ENCODE results near the gene PLCB1.

PLCB1 gene

GRCh38 chr20:8315639-8316573 is 183.8 kb downstream of the PLCB1 start:
- H3K4me1 ChIP-seq (ENCODE audit: insufficient read depth, low read length), result peaks cover 11% of the 10 kb centered on the region
- H3K36me3 ChIP-seq (ENCODE audit: insufficient read depth, low read length), result no peaks in the 10 kb centered on the region
- no peaks in the 10 kb centered on the region for H3K9me3 ChIP-seq (ENCODE audit: low read length)
- no peak overlapping the region for H3K27ac ChIP-seq (ENCODE audit: low read depth, low read length)
- no peak overlapping the region for H3K4me3 ChIP-seq (ENCODE audit: low read depth in 1 of 2, low read length in 2 of 2)
- H3K9ac ChIP-seq (ENCODE audit: low read length), result no peak overlapping the region
- no peaks in the 10 kb centered on the region for H3K27me3 ChIP-seq (ENCODE audit: control insufficient read depth in 1 of 2, insufficient read depth in 2 of 2, low read length in 2 of 2)

- H3K9ac ChIP-seq (ENCODE audit: low read length), result no peak overlapping the region
Measured at GRCh38 chr20:8317448-8317847, 185.4 kb downstream of the PLCB1 start.

GRCh38 chr20:8318965-8319625 is 187.0 kb downstream of the PLCB1 start:
- Histone ChIP-seq H3K27ac (ENCODE audit: low read depth, low read length) (no peak overlapping the region), H3K9ac (ENCODE audit: low read length) (no peak overlapping the region), H3K27me3 (ENCODE audit: control insufficient read depth in 1 of 2, insufficient read depth in 2 of 2, low read length in 2 of 2) (no peaks in the 10 kb centered on the region), H3K4me3 (ENCODE audit: low read depth in 1 of 2, low read length in 2 of 2) (no peak overlapping the region), H3K9me3 (ENCODE audit: low read length) (no peaks in the 10 kb centered on the region), H3K36me3 (ENCODE audit: insufficient read depth, low read length) (no peaks in the 10 kb centered on the region), H3K4me1 (ENCODE audit: insufficient read depth, low read length) (peaks cover 11% of the 10 kb centered on the region)

More at GRCh38 chr20:8317448-8317847, 185.4 kb downstream of the PLCB1 start:
- Histone ChIP-seq H3K27ac (ENCODE audit: low read depth, low read length) (no peak overlapping the region), H3K4me3 (ENCODE audit: low read depth in 1 of 2, low read length in 2 of 2) (no peak overlapping the region), H3K36me3 (ENCODE audit: insufficient read depth, low read length) (no peaks in the 10 kb centered on the region), H3K9me3 (ENCODE audit: low read length) (no peaks in the 10 kb centered on the region), H3K4me1 (ENCODE audit: insufficient read depth, low read length) (peaks cover 11% of the 10 kb centered on the region), H3K27me3 (ENCODE audit: control insufficient read depth in 1 of 2, insufficient read depth in 2 of 2, low read length in 2 of 2) (no peaks in the 10 kb centered on the region)

GRCh38 chr20:8320306-8320705 is 188.2 kb downstream of the PLCB1 start:
- no peaks in the 10 kb centered on the region for H3K27me3 ChIP-seq (ENCODE audit: control insufficient read depth in 1 of 2, insufficient read depth in 2 of 2, low read length in 2 of 2)
- no peak overlapping the region for H3K9ac ChIP-seq (ENCODE audit: low read length)
- no peak overlapping the region for H3K27ac ChIP-seq (ENCODE audit: low read depth, low read length)
- no peak overlapping the region for H3K4me3 ChIP-seq (ENCODE audit: low read depth in 1 of 2, low read length in 2 of 2)
- H3K36me3 ChIP-seq (ENCODE audit: insufficient read depth, low read length), result no peaks in the 10 kb centered on the region
- H3K9me3 ChIP-seq (ENCODE audit: low read length), result no peaks in the 10 kb centered on the region
- peaks cover 11% of the 10 kb centered on the region for H3K4me1 ChIP-seq (ENCODE audit: insufficient read depth, low read length)

GRCh38 chr20:8321001-8321400 is 188.9 kb downstream of the PLCB1 start:
- Histone ChIP-seq H3K36me3 (ENCODE audit: insufficient read depth, low read length) (no peaks in the 10 kb centered on the region), H3K4me3 (ENCODE audit: low read depth in 1 of 2, low read length in 2 of 2) (no peak overlapping the region), H3K4me1 (ENCODE audit: insufficient read depth, low read length) (peaks cover 10% of the 10 kb centered on the region), H3K9ac (ENCODE audit: low read length) (no peak overlapping the region), H3K27me3 (ENCODE audit: control insufficient read depth in 1 of 2, insufficient read depth in 2 of 2, low read length in 2 of 2) (no peaks in the 10 kb centered on the region), H3K9me3 (ENCODE audit: low read length) (no peaks in the 10 kb centered on the region), H3K27ac (ENCODE audit: low read depth, low read length) (no peak overlapping the region)

- Histone ChIP-seq H3K9ac (ENCODE audit: low read length) (no peak overlapping the region), H3K27ac (ENCODE audit: low read depth, low read length) (no peak overlapping the region), H3K4me1 (ENCODE audit: insufficient read depth, low read length) (peaks cover 5% of the 10 kb centered on the region), H3K36me3 (ENCODE audit: insufficient read depth, low read length) (no peaks in the 10 kb centered on the region), H3K9me3 (ENCODE audit: low read length) (no peaks in the 10 kb centered on the region), H3K4me3 (ENCODE audit: low read depth in 1 of 2, low read length in 2 of 2) (no peak overlapping the region), H3K27me3 (ENCODE audit: control insufficient read depth in 1 of 2, insufficient read depth in 2 of 2, low read length in 2 of 2) (no peaks in the 10 kb centered on the region)
Measured at GRCh38 chr20:8322662-8323217, 190.7 kb downstream of the PLCB1 start.

- H3K27ac ChIP-seq (ENCODE audit: low read depth, low read length), result no peak overlapping the region
- H3K4me1 ChIP-seq (ENCODE audit: insufficient read depth, low read length), result no peaks in the 10 kb centered on the region
- H3K4me3 ChIP-seq (ENCODE audit: low read depth in 1 of 2, low read length in 2 of 2), result no peak overlapping the region
- no peaks in the 10 kb centered on the region for H3K36me3 ChIP-seq (ENCODE audit: insufficient read depth, low read length)
- no peaks in the 10 kb centered on the region for H3K27me3 ChIP-seq (ENCODE audit: control insufficient read depth in 1 of 2, insufficient read depth in 2 of 2, low read length in 2 of 2)
- H3K9ac ChIP-seq (ENCODE audit: low read length), result no peak overlapping the region
- no peaks in the 10 kb centered on the region for H3K9me3 ChIP-seq (ENCODE audit: low read length)
Measured at GRCh38 chr20:8326191-8326590, 194.1 kb downstream of the PLCB1 start.

GRCh38 chr20:8326899-8327298 is 194.8 kb downstream of the PLCB1 start:
- H3K9ac ChIP-seq (ENCODE audit: low read length), result no peak overlapping the region
- H3K9me3 ChIP-seq (ENCODE audit: low read length), result no peaks in the 10 kb centered on the region
- no peaks in the 10 kb centered on the region for H3K4me1 ChIP-seq (ENCODE audit: insufficient read depth, low read length)
- no peak overlapping the region for H3K27ac ChIP-seq (ENCODE audit: low read depth, low read length)
- no peaks in the 10 kb centered on the region for H3K36me3 ChIP-seq (ENCODE audit: insufficient read depth, low read length)
- no peak overlapping the region for H3K4me3 ChIP-seq (ENCODE audit: low read depth in 1 of 2, low read length in 2 of 2)
- no peaks in the 10 kb centered on the region for H3K27me3 ChIP-seq (ENCODE audit: control insufficient read depth in 1 of 2, insufficient read depth in 2 of 2, low read length in 2 of 2)

GRCh38 chr20:8328189-8328588 is 196.1 kb downstream of the PLCB1 start:
- Histone ChIP-seq H3K4me3 (ENCODE audit: low read depth in 1 of 2, low read length in 2 of 2) (no peak overlapping the region), H3K36me3 (ENCODE audit: insufficient read depth, low read length) (no peaks in the 10 kb centered on the region), H3K27me3 (ENCODE audit: control insufficient read depth in 1 of 2, insufficient read depth in 2 of 2, low read length in 2 of 2) (no peaks in the 10 kb centered on the region), H3K9me3 (ENCODE audit: low read length) (no peaks in the 10 kb centered on the region), H3K9ac (ENCODE audit: low read length) (no peak overlapping the region), H3K4me1 (ENCODE audit: insufficient read depth, low read length) (no peaks in the 10 kb centered on the region), H3K27ac (ENCODE audit: low read depth, low read length) (no peak overlapping the region)

- Histone ChIP-seq H3K9ac (ENCODE audit: low read length) (no peak overlapping the region), H3K4me1 (ENCODE audit: insufficient read depth, low read length) (no peaks in the 10 kb centered on the region), H3K36me3 (ENCODE audit: insufficient read depth, low read length) (no peaks in the 10 kb centered on the region), H3K27me3 (ENCODE audit: control insufficient read depth in 1 of 2, insufficient read depth in 2 of 2, low read length in 2 of 2) (no peaks in the 10 kb centered on the region), H3K27ac (ENCODE audit: low read depth, low read length) (no peak overlapping the region), H3K4me3 (ENCODE audit: low read depth in 1 of 2, low read length in 2 of 2) (no peak overlapping the region), H3K9me3 (ENCODE audit: low read length) (no peaks in the 10 kb centered on the region)
Measured at GRCh38 chr20:8330319-8330784, 198.3 kb downstream of the PLCB1 start.

- Histone ChIP-seq H3K4me3 (ENCODE audit: low read depth in 1 of 2, low read length in 2 of 2) (no peak overlapping the region), H3K27me3 (ENCODE audit: control insufficient read depth in 1 of 2, insufficient read depth in 2 of 2, low read length in 2 of 2) (no peaks in the 10 kb centered on the region), H3K9ac (ENCODE audit: low read length) (no peak overlapping the region), H3K36me3 (ENCODE audit: insufficient read depth, low read length) (no peaks in the 10 kb centered on the region), H3K9me3 (ENCODE audit: low read length) (no peaks in the 10 kb centered on the region), H3K4me1 (ENCODE audit: insufficient read depth, low read length) (no peaks in the 10 kb centered on the region), H3K27ac (ENCODE audit: low read depth, low read length) (no peak overlapping the region)
Measured at GRCh38 chr20:8330785-8331695, 199.0 kb downstream of the PLCB1 start.

Data from muscle layer of colon (tissue), 2 donors.